Ovary (tissue), 9 donors: ENCODE measurements around the gene CHMP5. TPM values are rescaled to one million over a fixed set of nuclear protein-coding genes. Genes with fewer than 3 reads are reported as not detected.

Experiments used
- DNase-seq, 5 donors: peaks; one replicate each; pipeline ENCODE4 v3.0.0-alpha.2; 2019 to 2020
- H3K27ac ChIP-seq, 2 donors: fragments of 200-600 bp; one replicate each; pipeline versions ENCODE4 v1.5.1 to v1.8.0; 2019 to 2022
- H3K27me3 ChIP-seq: fragments of 200-600 bp; one replicate; pipeline ENCODE4 v1.8.0; 2022
- H3K36me3 ChIP-seq: fragments of 200-600 bp; sonication (generic); one replicate; pipeline ENCODE4 v1.5.1; 2019
- H3K4me1 ChIP-seq: one replicate; pipeline ENCODE4 v1.8.1; 2013; ENCODE audit warnings: mild to moderate bottlenecking, moderate library complexity; ENCODE audit not compliant: insufficient read depth
- H3K4me3 ChIP-seq: fragments of 200-600 bp; sonication (generic); one replicate; pipeline ENCODE4 v1.5.1; 2017
- H3K9me3 ChIP-seq, 2 donors: fragments of 200-600 bp in 1 of 2; sonication (generic) in 1 of 2; one replicate each; pipeline versions ENCODE4 v1.5.1 to v1.8.1; 2013 to 2019; ENCODE audit warnings: mild to moderate bottlenecking in 1 of 2, moderate library complexity in 1 of 2
- CTCF ChIP-seq, 3 donors: fragments of 450-650 bp in 2 of 3; fragments of 200-600 bp in 1 of 3; IDR thresholded peaks; one replicate each; pipeline versions ENCODE4 v1.5.1 to v1.8.0; 2016 to 2022; ENCODE audit warnings: antibody characterized with exemption in 3 of 3, mild to moderate bottlenecking in 1 of 3
- EP300 ChIP-seq: sonication (generic); formaldehyde crosslinking; IDR thresholded peaks from one replicate; pipeline ENCODE4 v1.6.1; 2017; ENCODE audit warnings: antibody characterized with exemption
- POLR2A ChIP-seq: fragments of 450-650 bp; IDR thresholded peaks from one replicate; pipeline ENCODE4 v1.6.1; 2017; ENCODE audit warnings: antibody characterized with exemption, mild to moderate bottlenecking, moderate library complexity
- WGBS, 3 donors: extraction: QIAGEN DNeasy Blood & Tissue Kit in 1 of 3; methylation state at CpG; one replicate each; pipeline versions ENCODE4 v1.1.5 to v1.1.7; 2013 to 2017; 5-methylcytosine and 5-hydroxymethylcytosine counted together
- intact Hi-C, 4 donors: fragments of 100-400 bp; cut with DNase I; formaldehyde crosslinking; loops; one replicate each; pipeline versions ENCODE4 v1.11.0 to v1.15.1; 2022 to 2023
- polyA plus RNA-seq, 2 donors: library from polyadenylated mRNA; stranded (reverse); fragments of 200-250 nt in 1 of 2; fragments of 350-450 nt in 1 of 2; fragmentation: Illumina TruSeq in 1 of 2; extraction: RNeasy Lipid Tissue Mini Kit (QIAGEN cat#74804) in 1 of 2; gene quantifications; one replicate each; pipeline ENCODE4 v1.2.3, GENCODE V29; 2013 to 2014
- total RNA-seq, 7 donors: library from RNA; depleted of rRNA in 2 of 7; stranded (reverse); fragments of >200 nt in 2 of 7; fragmentation: NEBNext Ultra II Directional in 3 of 7; extraction: Animal tissue kit (Norgen Biotek cat#: 25700) in 3 of 7; gene quantifications; one replicate each; pipeline versions ENCODE4 v1.1.0 to v1.2.4, GENCODE V29; 2016 to 2023
- donor health status: DM: no; HTN: no; CAD: no; lungs with moderate emphysema.
- donor health status: DM: no; HTN: no; CAD: no.
- donor health status: Bipolar disorder and iron deficiency.
- donor health status: DM: yes; HTN: yes; CAD: no.
- donor health status: DM: no; HTN: no; CAD: no.
- donor health status: DM: yes; HTN: yes; CAD: no.

CHMP5 gene
- total and polyA plus RNA-seq, 9 donors: 39.7 to 66.5 (median 52.9) TPM

GRCh38 chr9:33304362-33304761, 39.5 kb downstream of the CHMP5 start:
- H3K36me3 ChIP-seq: no peaks in the 10 kb centered on the region
- H3K4me3 ChIP-seq: no peak overlapping the region
- intact Hi-C loops: loop anchor here in 1 of 4 donors (10.0 kb wide), 1 partner anchor 130 kb away; no protein-coding TSS in a partner anchor
- TF ChIP-seq POLR2A: no peak
- no peak for TF ChIP-seq EP300
- TF ChIP-seq CTCF (IDR thresholded peaks at IDR 0.05): no peak
- no peaks in the 10 kb centered on the region for H3K4me1 ChIP-seq
- H3K27ac ChIP-seq: no peak overlapping the region
- H3K27me3 ChIP-seq: no peaks in the 10 kb centered on the region
- WGBS, 3 donors: 93 to 98% (median 95%) methylated on average over 1 of the region's 1 CpG
- H3K9me3 ChIP-seq: no peaks in the 10 kb centered on the region
- DNase-seq: no peak

- H3K36me3 ChIP-seq: no peaks in the 10 kb centered on the region
- H3K27ac ChIP-seq: no peak overlapping the region
- H3K27me3 ChIP-seq: no peaks in the 10 kb centered on the region
- H3K9me3 ChIP-seq: no peaks in the 10 kb centered on the region
- intact Hi-C loops: loop anchor here in 1 of 4 donors (10.0 kb wide), 1 partner anchor 129 kb away; no protein-coding TSS in a partner anchor
- DNase-seq: no peak
- H3K4me1 ChIP-seq: no peaks in the 10 kb centered on the region
- no peak overlapping the region for H3K4me3 ChIP-seq
- 90 to 95% (median 94%) methylated on average over 3 of the region's 3 CpGs for WGBS, 3 donors
- no peak for TF ChIP-seq CTCF (IDR thresholded peaks at IDR 0.05)
Observed at GRCh38 chr9:33306037-33306436, 41.2 kb downstream of the CHMP5 start.

DNA sequence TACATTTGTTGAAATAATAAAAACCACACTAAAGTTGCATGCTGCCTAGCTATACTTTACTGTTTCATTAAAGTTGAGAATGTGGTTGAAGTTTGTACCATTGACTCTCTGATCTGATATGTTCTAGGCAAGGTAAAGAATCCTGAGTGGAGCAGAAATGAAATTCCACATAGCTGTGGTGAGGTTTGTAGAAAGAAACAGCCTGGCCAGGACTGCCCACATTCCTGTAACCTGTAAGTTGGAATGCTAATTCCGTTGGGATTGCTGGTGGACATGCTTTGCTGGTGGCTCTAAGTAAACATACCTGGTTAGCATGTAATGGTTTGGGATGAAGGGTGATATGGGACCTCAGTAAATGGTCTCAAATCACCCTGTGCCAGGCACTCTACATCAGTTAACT, 42.2 kb downstream of the CHMP5 start:
- Histone ChIP-seq H3K4me3 (no peak overlapping the region), H3K27me3 (no peaks in the 10 kb centered on the region), H3K9me3 (no peaks in the 10 kb centered on the region), H3K27ac (no peak overlapping the region), H3K36me3 (no peaks in the 10 kb centered on the region), H3K4me1 (no peaks in the 10 kb centered on the region)
- intact Hi-C loops: loop anchor here in 1 of 4 donors (10.0 kb wide), 1 partner anchor 128 kb away; no protein-coding TSS in a partner anchor
- TF ChIP-seq CTCF (IDR thresholded peaks at IDR 0.05) (no peak), EP300 (no peak), POLR2A (no peak)
- WGBS, 3 donors: 73 to 83% (median 78%) methylated on average over 1 of the region's 1 CpG
- no peak for DNase-seq

DNA sequence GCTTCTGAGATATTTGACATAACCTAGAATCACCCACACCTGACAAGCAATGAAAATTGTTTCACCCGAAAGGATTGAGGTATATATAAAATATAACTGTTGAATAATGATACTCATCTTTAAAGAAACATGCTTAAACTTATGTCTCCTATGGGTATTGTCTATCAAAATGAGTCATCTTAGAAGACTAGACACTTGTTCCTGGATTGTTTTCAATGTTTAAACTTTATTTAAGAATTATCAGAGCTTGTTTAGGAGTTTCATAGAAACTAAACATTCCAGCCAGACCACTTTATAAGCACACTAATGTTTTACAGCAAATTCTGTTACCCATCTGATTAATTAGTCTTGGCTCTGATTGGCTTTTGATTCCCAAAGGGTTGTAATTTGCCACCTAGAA, 45.1 kb downstream of the CHMP5 start:
- intact Hi-C loops: loop anchor here in 1 of 4 donors (10.0 kb wide), 1 partner anchor 125 kb away; no protein-coding TSS in a partner anchor
- no peaks in the 10 kb centered on the region for H3K36me3 ChIP-seq

More for the DNA sequence above, 45.1 kb downstream of the CHMP5 start:
- Histone ChIP-seq H3K4me1 (no peaks in the 10 kb centered on the region), H3K4me3 (no peak overlapping the region), H3K9me3 (no peaks in the 10 kb centered on the region), H3K27me3 (no peaks in the 10 kb centered on the region), H3K27ac (no peak overlapping the region)
- TF ChIP-seq CTCF (IDR thresholded peaks at IDR 0.05): no peak
- no peak for TF ChIP-seq POLR2A
- no peak for TF ChIP-seq EP300
- DNase-seq: no peak
- WGBS, 3 donors: 82 to 94% (median 82%) methylated on average over 1 of the region's 1 CpG
